ENCODE data around the gene SOX11.

The SOX11 gene

DNA sequence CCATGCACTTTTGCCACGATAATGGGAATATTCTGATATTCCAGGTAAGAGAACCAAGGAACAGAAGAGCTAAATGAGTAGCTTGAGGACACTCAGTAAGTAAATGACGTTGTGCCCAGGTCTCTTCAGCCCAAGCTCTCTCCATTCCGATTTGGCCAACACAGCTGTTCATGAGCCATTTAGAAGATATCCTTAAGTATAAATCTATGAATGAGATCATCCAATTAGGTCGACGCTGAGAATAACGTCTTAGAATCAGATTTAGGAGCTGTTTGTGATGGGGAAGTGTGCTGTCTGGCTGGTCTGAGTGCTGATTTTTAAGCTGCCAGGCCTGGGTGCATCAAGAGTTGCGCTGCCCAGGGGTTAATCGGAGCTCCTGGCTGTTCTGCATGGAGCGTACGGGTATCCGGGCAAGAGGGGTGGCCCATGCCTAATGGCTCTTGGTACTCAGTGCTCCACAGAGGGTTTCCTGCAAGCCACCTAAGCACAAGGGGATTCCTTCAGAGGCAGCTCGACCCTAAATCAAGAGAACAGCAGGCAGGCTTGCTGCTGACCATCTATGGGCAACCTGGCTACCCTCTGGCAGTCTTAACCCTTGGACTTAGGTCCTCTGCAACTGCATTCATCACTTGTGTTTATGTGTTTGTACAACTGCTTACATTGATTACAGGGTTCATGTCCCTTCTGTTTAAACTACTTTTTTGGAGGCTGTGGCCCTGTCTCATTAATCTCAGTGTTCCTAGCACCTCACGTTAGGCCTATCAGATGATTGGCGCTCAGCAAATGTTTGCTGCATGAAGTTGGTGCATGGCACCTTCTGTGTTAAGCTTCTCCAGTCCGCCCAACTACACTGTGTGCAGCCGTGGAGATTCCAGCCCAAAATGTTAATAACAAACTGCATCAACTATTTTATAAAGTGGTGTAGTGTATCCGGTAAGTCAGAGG, 31.9 kb downstream of the SOX11 start:
- no peak overlapping the region for H3K4me3 ChIP-seq (ENCODE audit: low read length)
- TF ChIP-seq ZNF274 (IDR thresholded peaks at IDR 0.05; ENCODE audit: low read depth, low read length), result no peak

DNA sequence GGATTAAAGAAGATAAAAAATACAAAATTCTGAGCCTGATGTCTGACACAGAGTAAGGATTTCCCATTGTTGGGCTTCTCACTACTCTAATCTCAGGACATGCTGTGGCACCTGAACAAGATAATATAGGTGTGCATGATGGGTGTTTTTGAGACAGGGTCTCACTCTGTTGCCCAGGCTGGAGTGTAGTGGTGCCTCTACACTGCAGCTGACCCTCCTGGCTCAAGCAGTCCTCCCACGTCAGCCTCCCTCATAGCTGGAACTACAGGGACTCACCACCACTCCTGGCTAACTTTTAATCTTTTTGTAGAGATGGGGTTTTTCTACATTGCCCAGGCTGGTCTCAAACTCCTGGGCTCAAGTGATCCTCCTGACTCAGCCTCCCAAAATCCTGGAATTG, 32.9 kb downstream of the SOX11 start:
- TF ChIP-seq ZNF274 (IDR thresholded peaks at IDR 0.05; ENCODE audit: low read depth, low read length), result no peak
- H3K4me3 ChIP-seq (ENCODE audit: low read length), result no peak overlapping the region

DNA sequence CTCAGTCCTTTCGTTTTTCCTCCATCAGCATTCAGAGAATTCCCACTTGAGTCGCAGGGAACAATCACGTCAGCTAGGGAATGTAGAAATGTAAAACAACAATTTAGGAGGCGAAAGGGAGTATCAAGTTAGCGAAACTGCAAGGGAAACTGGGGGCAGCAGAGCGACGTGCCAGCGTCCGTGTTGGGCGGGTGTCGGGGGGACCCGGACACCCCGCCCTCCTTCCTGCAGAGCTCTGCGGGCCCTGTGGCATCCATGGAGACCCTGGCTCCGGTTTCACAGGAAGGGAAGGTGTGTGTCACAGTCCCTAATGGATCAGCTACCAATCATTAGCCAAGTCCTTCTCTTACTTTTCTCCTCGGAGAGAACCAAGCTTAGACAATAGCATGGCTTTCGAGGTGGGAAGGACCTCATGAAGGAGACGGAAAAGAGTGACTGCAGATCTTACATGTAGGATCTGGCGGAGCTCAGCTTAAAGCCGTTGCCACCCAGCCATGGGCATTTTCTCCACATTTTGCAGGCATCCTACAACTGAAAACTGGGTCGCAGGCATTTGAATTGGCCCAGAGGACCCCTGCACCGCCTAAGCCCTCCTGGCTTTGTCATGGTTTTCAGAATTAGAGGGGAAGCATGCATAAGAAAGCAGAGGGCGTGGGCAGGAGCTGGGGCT, 33.7 kb downstream of the SOX11 start:
- no peak for TF ChIP-seq ZNF274 (IDR thresholded peaks at IDR 0.05; ENCODE audit: low read depth, low read length)
- no peak overlapping the region for H3K4me3 ChIP-seq (ENCODE audit: low read length)

DNA sequence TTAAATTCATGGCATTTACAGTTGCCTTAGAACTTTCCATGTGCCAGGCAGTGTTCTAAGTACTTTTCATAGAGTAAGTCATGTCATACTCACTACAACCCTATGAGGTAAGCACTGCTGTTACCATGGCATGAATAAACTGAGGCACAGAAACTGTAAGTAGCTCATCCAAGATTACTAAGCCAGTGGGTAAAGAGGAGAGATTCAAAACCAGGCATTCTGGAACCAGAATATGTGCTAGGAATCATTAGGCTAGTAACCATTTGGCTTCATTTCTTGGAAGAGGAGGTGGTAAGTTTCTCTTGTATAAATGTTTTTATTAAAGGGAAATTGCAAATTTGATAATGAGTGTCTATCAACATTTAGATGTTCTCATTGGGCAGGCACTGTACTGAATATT, 35.1 kb downstream of the SOX11 start:
- no peak overlapping the region for H3K4me3 ChIP-seq (ENCODE audit: low read length)
- no peak for TF ChIP-seq ZNF274 (IDR thresholded peaks at IDR 0.05; ENCODE audit: low read depth, low read length)

DNA sequence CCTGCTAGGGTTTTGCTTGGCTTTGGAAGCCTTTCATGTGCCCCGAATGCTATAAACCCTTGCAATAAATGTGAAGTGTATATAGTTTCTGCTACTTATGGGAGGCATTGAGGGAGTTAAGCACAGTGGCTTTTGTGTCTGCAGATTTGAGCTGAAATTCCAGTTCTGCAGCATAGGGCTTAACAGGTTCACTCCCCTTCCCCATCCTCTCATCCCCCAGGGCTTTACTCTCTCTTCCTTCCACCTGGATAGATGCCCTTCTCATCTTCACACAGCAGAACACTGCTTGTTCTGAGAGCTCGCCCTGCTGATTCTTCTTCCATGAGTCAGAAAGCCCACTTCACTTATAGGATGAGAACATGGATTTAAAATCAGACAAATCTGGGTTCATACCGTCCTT, 37.2 kb downstream of the SOX11 start:
- no peak overlapping the region for H3K4me3 ChIP-seq (ENCODE audit: low read length)
- TF ChIP-seq ZNF274 (IDR thresholded peaks at IDR 0.05; ENCODE audit: low read depth, low read length), result no peak

DNA sequence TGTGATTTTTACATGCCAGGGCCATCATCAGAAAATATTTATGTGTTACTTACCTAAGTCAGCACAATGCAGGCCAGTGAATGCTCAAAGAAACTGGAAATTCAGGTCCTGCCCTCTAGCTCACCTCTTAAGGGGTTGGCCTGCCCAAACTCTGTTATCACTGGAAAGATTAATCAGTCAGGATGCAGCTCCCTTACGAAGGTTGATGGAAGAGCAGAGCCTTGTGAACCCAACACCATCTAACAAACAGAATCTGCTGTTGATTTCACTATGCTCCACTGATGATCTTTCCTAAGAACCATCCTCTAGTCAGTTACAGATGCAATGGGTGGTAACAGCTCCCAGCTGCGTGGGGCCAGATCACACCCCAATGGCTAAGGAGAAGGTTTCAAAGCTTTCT, 38.2 kb downstream of the SOX11 start:
- no peak for TF ChIP-seq ZNF274 (IDR thresholded peaks at IDR 0.05; ENCODE audit: low read depth, low read length)
- H3K4me3 ChIP-seq (ENCODE audit: low read length), result no peak overlapping the region

DNA sequence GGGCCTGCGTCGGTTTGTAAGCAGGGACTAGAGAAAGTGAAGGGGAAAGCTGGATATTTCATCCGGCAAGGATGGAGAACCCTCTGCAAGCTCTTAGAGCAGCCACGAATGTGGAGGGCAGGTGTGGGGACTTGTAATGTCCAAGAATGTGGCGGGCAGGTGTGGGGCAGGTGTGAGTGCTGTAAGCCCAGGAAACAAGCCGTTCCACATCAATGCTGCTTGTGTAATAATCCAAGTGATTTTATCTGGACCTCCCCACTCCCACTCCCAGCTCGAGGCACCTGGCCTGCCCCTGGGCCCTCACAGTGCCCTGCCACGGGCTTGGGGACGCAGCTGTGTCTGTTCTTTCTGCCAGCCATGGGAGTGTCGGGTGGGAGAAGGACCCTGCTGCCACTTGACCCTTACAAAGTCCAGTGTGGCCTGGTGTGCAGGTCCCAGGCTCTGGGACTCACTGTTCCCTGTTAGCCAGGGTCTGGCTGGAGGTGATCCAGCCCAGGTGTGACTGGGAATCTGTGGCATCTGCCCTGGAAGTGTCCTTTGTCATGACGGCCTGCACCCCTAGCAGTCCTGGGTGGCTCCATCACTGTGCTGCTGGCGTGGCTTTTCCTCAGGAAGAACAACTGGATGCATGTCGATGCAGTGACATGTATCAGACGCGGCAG, 42.8 kb downstream of the SOX11 start:
- H3K4me3 ChIP-seq (ENCODE audit: low read length), result no peak overlapping the region
- TF ChIP-seq ZNF274 (IDR thresholded peaks at IDR 0.05; ENCODE audit: low read depth, low read length), result no peak

DNA sequence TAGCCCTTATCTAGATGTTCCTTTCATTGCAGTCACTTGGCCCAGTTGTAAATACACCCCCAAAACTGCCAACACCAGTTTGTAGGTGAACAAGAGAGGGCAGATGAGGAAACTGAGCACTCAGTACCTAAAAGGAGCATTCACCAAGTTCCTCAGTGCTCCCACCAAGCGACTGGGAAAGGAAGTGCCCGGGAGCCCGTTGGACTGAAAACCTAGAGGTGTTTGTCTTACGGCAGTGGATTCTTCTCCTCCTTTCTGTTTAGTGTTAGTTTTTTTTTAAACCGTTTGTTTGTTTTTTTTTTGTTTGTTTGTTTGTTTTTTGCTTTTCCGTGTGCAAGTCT, 43.3 kb downstream of the SOX11 start:
- TF ChIP-seq ZNF274 (IDR thresholded peaks at IDR 0.05; ENCODE audit: low read depth, low read length), result no peak
- no peak overlapping the region for H3K4me3 ChIP-seq (ENCODE audit: low read length)

DNA sequence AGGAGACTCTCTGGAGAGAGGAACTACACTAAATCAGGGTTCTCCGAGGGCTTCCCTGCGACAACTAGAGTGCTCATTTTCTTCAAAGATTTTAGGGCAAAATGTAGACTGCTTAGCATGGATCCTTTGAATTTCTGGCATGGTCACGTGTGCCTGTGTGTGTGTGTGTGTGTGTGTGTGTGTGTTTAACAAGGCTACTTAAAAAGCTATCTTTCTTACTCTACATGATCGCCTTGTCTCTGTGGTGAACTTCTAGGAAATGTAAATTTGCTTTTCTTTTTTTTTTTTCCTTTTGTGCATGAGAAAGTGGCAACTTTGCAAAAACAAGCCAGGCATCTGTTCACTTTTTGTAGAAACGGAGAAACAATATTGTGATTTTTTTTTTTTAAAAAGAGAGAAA, 43.9 kb downstream of the SOX11 start:
- TF ChIP-seq ZNF274 (IDR thresholded peaks at IDR 0.05; ENCODE audit: low read depth, low read length), result no peak
- H3K4me3 ChIP-seq (ENCODE audit: low read length), result no peak overlapping the region

DNA sequence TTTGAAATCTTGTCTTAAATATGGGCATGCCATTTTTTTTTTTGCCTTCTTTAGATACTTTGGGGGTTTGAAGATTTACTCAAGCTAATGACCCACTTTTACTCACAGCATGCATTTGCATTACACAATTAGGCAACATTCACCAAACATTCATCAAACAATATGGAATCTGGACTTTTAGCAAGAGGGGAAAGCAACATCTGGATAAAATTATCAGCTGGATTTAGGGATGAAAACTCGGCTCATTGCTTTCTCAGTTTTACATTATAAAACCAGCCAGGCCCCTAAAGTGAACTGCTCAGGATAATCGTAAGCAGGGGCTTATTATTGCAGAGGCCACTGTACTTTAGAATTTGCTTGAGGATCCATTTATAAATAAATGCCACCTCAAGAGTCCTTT, 44.7 kb downstream of the SOX11 start:
- TF ChIP-seq ZNF274 (IDR thresholded peaks at IDR 0.05; ENCODE audit: low read depth, low read length), result no peak

DNA sequence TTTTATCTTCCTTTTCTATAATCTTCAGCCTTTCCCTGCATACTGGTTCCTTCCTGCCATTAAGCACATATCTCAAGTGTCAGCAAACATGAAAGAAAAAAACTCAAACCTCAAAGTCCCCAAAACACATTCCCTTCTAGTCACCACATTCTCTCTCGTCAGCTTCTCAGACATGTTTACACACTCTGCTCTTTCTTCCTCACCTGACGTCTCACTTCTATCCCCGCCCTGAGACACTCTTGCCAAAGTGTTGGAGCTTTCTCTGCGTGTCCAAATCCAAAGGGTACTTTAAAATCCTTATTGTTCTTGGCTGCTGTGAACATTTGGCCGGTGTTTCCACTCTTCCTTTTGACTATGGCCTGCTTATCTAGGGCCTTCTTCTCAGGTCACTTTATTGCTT, 47.9 kb downstream of the SOX11 start:
- no peak overlapping the region for H3K4me3 ChIP-seq (ENCODE audit: low read length)
- no peak for TF ChIP-seq ZNF274 (IDR thresholded peaks at IDR 0.05; ENCODE audit: low read depth, low read length)

More for the DNA sequence above, 44.7 kb downstream of the SOX11 start:
- no peak overlapping the region for H3K4me3 ChIP-seq (ENCODE audit: low read length)

DNA sequence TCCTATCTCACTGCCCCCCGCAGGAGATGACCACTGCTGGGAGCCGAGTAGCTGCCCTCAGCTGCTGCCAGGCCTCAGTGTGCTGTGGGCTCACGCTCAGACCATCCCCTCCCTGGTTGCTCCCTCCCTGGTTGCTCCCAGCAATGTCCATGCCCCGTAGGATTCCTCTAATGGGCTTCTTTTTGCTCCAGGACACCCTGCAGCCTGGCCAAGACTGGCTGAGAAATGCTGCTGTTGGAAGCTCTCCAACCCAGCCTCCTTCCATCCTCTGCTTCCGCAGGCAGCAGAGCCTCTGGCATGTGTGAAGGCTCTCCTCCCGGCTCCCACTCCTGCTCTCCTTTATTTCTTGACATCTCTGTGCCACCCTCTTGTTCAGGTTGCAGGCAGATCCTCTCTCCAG, 48.6 kb downstream of the SOX11 start:
- no peak overlapping the region for H3K4me3 ChIP-seq (ENCODE audit: low read length)
- TF ChIP-seq ZNF274 (IDR thresholded peaks at IDR 0.05; ENCODE audit: low read depth, low read length), result no peak

DNA sequence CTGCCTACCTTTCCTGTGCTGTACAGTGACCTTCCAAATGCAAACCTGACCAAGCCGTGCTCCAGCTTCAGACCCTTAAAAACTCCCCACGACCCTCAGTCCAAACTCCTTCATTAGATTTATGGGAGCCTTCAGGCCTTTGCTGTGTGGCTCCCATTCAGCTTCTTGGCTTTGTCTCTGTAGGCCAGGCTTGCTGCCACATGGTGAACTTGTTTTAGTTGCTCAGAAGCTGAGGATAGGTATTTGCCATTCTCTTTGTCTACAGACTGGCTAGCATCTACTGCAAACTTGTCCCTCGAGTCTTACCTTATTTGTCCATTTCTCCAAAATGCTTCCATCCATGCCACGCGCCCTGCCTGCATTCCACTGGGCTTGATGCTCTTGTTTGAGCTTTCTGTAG, 49.1 kb downstream of the SOX11 start:
- H3K4me3 ChIP-seq (ENCODE audit: low read length), result no peak overlapping the region
- TF ChIP-seq ZNF274 (IDR thresholded peaks at IDR 0.05; ENCODE audit: low read depth, low read length), result no peak

DNA sequence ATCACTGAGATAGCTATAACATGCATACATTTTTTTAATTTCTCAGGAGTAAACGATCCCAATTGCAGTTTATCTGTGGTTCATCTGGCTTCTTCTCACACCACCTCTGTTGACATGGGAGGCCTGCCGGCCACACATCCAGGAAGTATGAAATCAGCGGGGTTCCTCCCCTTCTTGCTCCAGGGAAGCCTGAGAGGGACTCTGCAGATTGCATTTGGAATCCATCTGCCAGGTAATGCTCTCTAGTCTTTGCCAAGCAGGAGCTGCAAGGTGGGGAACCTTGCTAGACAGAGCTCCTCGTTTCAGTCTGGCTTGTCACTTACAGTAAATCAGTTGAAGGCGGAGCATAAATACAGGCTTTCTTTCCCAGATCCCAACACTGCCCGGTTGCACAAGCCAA, 49.9 kb downstream of the SOX11 start:
- no peak for TF ChIP-seq ZNF274 (IDR thresholded peaks at IDR 0.05; ENCODE audit: low read depth, low read length)
- no peak overlapping the region for H3K4me3 ChIP-seq (ENCODE audit: low read length)

DNA sequence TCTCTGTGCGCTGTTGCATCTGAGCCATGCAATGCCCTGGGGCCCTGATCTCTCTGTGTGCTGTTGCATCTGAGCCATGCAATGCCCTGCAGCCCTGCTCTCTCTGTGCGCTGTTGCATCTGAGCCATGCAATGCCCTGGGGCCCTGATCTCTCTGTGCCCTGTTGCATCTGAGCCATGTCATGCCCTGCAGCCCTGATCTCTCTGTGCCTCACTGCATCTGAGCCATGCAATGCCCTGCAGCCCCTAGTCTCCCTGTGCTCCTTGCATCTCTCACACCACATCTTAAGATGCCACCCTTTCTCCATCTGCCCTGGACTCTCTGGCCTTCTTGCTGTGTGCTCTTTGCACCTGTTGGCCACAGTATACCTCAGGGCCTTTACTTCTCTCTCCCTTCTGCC, 56.2 kb downstream of the SOX11 start:
- TF ChIP-seq ZNF274 (IDR thresholded peaks at IDR 0.05; ENCODE audit: low read depth, low read length), result no peak
- no peak overlapping the region for H3K4me3 ChIP-seq (ENCODE audit: low read length)
